Right lung (tissue), 5 donors: ENCODE results near the gene EME1. TPM values are rescaled to one million over a fixed set of nuclear protein-coding genes. Genes with fewer than 3 reads are reported as not detected.
"Not testable (repeated sequence)": the region's sequence is repeated elsewhere in the genome, so short reads cannot be mapped to it uniquely, and the experiment has no call there.

Experiments
- DNase-seq, 2 donors: peaks; one replicate each; pipeline ENCODE4 v3.0.0-alpha.2; 2013
- polyA plus RNA-seq, 5 donors: library from polyadenylated mRNA; unstranded; fragments of 120-200 nt; gene quantifications; one replicate each; pipeline versions ENCODE4 v1.2.1 to v1.2.3, GENCODE V29; 2013; ENCODE audit warnings: inconsistent platforms in 1 of 5, low replicate concordance in 1 of 5; ENCODE audit not compliant: insufficient read length in 5 of 5, insufficient read depth in 1 of 5

Gene EME1
- polyA plus RNA-seq, 5 donors, result 7.2 to 13.9 (median 11.1) TPM

DNA sequence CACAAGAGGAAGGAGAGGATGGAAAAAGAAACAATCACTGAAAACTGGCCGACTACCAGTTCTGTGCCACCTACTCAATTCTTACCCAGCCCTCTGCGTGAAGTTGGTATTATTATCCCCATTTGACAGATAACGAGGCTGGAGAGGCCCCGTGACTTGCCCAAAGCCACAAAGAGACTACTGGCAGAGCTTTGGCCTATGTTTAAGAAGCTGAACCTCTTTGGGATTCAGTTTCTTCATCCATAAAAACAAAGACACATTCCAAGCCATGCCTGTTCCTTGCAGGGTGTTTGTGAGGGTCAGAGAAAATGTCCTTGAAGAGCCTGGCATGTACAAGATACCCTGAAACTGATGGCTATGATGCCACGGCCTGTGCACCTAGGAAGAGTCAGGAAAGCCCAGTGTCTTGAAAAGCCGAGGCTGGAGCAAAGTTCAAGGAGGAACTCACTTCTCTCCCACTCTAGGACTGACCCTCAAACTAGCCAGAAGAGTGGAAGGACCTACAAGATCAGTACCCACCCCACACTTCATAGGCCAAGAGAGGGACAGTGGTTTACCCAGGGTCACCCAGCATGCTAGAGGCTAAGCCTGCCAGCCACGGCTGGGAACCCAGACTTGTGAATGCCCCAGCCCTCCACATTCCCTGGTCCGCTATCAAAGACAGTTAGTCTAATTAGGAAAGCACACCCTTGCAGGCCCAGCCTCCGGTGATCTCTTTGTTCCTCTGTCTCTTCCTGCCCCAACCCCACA, 51.4 kb downstream of the EME1 start:
- DNase-seq, result no peak

DNA sequence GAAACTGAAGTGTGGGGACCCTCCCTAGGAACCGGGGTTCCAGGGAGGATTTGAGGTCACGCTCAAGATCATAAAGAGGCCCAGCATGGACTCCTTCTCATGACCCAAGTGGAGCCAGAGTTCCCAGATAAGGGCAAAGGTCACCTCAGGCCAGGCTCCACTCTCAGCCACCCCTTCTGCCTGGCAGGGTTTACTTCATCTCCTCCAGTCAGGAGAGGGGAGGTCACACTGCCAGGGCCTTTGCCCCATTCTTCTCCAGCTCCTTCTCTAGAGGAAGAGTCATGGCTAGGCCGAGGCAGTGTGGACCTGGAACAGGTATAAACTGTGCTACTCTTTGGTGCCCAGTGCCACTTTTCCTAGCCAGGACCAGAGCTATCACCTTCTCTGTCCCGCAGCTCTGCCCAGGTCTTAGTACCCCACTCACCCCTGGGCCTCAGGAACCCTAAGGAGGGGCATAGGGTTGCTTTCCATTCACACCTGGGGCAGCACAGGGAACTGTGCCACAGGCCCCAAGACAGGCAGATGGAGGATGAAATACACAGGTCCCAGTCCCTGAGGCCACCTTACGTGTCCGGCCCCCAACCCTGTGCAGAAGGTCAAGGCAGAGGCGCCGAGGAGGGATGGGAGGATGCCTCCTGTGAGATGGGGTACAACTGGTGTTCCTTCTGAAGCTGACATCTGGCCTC, 52.1 kb downstream of the EME1 start:
- DNase-seq, result no peak

DNA sequence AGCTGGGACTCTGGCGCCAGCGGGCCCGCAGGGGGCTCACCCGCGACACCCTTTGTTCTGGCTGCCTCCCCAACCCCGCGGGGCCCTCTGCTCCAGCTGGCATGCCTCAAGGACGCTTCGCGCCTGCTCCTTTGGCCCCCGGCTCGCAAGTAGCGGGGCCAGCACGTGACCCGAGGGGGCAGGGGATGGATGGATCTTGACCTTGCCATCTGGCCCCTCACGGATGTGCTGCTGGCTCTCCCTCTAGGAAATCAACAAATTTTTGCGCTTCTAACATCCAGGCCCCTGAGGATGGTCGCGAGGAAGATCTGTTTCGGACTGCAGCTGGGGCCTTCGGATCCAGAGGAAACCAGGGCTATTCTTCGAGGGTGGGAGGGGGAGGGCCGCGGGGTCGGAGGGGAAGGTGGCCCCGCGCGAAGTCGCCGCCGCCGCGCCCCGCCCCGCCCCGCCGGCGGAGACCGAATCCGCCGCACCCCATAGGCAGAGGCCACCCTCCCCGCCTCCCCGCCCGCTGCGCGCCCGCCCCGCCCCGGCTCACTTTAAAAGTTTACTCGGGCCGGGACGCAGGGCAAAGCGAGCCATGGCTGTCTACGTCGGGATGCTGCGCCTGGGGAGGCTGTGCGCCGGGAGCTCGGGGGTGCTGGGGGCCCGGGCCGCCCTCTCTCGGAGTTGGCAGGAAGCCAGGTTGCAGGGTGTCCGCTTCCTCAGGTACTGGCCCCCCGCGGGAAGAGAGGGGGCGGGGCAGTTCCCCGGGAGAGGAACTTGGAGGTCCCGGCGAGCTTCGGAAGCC, 52.8 kb downstream of the EME1 start, which contains the start of gene ACSF2:
Gene ACSF2, plus strand, starts transcription at position 537 of the 790 bp plus-strand sequence. Its CDS starts 44 bp downstream, at position 581.
- peak; percentile 77 to 79 for DNase-seq

DNA sequence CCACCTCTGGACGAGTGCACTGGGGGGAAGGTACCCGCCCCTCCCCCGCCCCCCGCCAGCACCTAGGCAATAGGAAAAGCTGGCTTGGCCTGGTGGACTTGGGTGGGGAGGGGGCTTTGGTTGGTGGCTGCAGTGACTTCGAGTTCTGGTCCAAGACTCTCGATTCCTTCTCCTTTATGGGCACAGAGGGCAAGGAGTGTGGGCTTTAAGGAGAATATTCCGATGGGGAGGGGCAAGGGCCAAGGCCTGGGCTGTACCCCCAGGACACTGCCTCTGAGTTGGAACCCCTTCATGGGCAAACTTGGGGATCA, 53.4 kb downstream of the EME1 start:
- DNase-seq, result no peak

DNA sequence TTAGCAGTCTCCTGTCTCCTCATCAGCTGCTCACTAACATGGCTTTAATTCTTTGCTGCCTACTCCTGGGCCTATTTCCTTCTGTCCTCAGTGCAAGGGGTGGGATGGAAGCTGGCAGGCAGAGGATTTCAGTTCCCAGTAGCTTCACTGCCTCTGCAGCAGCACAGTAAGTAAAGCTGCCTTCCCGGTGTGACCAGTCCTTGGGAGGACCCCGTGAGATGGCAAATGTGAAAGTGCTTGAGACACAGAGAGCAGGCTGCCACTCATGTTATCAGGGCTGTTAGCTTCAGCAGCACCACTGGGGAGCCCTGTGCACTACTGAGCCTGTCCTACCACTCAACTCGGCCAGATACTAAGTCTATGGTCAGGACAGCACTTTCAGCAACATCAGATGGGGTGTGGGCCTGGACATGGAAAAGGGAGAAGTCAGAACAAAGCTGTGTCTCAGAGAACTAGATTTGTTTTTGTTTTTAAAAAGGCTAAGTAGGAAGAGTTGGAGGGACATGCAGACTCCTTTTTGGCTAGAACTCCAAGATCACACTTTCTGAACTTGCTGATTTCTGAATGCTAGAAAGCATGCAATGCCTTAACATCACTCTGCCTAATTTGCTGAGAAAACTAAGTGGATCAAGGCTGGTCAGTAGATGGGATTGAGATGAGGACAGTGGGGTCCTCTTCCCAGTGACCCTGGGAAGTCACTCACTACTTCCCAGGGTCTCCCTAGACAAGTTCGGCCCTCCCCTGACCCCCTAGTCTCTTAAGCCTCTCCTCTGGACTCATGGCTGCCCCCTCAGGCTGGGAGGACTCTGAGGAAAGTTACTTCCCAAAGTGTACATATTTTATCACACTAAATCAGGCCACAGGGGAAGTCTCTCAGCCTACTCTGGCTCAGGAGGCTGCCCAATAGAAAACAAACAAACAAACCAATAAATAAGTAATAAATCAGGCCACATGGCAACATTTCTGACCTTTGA, 54.1 kb downstream of the EME1 start:
- DNase-seq, result peak in 1 of 2 donors; percentile 29

DNA sequence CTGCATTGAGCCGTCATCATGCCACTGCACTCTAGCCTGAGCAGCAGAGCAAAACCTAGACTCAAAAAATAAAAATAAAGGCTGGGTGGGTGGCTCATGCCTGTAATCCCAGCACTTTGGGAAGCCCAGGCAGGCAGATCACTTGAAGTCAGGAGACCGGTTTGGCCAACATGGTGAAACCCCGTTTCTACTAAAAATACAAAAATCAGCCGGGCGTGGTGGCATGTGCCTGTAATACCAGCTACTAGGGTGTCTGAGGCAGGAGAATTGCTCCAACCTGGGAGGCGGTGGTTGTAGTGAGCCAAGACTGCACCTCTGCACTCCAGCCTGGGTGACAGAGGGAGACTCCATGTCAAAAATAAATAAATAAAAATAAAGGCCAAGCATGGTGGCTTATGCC, 55.1 kb downstream of the EME1 start:
- DNase-seq, result not testable (repeated sequence)

DNA sequence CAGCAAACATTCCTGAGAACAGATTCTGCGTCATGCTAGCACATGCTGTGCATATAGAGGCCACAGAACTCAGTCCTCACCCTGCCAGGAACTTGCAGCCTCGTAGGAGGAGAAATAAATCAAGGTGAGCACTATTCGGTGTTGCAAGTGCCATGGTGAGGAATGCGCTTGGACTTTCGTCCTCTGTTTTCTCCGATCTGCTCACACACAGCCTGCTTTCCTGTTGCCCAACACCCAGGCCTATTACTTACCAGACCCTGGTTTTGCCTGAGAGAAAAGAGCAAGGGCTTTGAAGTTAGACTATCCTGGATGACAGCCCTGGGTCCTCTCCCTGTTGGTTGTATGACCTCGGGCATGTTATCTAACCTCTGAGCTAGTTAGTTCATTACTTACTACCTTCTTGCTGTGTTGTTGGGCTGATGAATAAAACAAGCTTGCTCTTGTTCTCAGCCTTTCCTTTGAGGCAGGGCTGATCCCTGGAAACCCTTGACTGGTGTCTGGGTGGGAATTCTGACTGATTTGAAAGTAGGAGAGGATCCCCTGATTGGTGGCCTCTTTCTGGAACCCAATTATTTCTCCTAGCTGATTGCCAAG, 55.9 kb downstream of the EME1 start:
- DNase-seq, result no peak

DNA sequence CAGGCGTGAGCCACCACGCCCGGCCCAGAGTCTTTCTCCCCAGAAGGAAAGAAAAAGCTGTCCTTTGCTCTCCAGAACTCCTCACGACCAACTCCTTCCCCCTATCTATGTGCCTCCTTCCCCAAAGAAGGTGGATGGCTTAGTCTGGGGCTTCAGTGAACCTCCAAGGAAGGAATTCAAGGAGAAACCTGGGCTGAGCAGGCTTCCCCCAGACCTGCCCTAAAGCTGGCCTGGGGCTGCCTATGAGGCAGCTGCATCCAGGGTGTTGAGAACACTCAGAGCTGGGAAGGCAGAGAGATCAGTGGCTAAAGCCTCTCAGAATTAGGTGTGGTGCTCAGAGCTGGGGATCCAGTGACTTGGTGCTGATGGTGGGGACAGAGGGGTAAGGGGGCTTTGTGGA, 56.8 kb downstream of the EME1 start:
- no peak for DNase-seq

Other genes with a start within 250 kb of the EME1 start
- 10 to 100 TPM; 13.3 to 19.7 (median 16.6) TPM for gene SAMD14, start 243.1 kb upstream of the EME1 start, polyA plus RNA-seq
- 10 to 100 TPM; 42.6 to 67.3 (median 50.7) TPM for gene PPP1R9B, start 222.6 kb upstream of the EME1 start, polyA plus RNA-seq
- gene SGCA, start 207.2 kb upstream of the EME1 start, polyA plus RNA-seq, result 10 to 100 TPM in 1 of 5 donors, 1 to 10 TPM in 4; 3.1 to 19.0 (median 3.6) TPM
- 1,000 to 10,000 TPM in 1 of 5 donors, 100 to 1,000 TPM in 4; 464 to 1,084 (median 515) TPM for gene COL1A1, start 171.6 kb upstream of the EME1 start, polyA plus RNA-seq
- gene TMEM92, start 98.8 kb upstream of the EME1 start, polyA plus RNA-seq, result 1 to 10 TPM; 4.4 to 8.7 (median 7.5) TPM
- gene XYLT2, start 27.1 kb upstream of the EME1 start, polyA plus RNA-seq, result 10 to 100 TPM; 15.9 to 25.9 (median 21.6) TPM
- gene MRPL27, start within 50 bp of the EME1 start, polyA plus RNA-seq, result 10 to 100 TPM; 48.3 to 67.2 (median 55.7) TPM
- gene LRRC59, start 24.3 kb downstream of the EME1 start, polyA plus RNA-seq, result 10 to 100 TPM; 40.8 to 62.9 (median 44.7) TPM
- 100 to 1,000 TPM in 4 of 5 donors, 10 to 100 TPM in 1; 95.0 to 131 (median 114) TPM for gene ACSF2, start 53.0 kb downstream of the EME1 start, polyA plus RNA-seq
- gene CHAD, start 95.7 kb downstream of the EME1 start, polyA plus RNA-seq, result 1 to 10 TPM; 4.2 to 6.5 (median 4.8) TPM
- 10 to 100 TPM; 41.2 to 56.4 (median 50.3) TPM for gene RSAD1, start 105.6 kb downstream of the EME1 start, polyA plus RNA-seq
- 1 to 10 TPM; 5.0 to 8.2 (median 7.0) TPM for gene MYCBPAP, start 135.2 kb downstream of the EME1 start, polyA plus RNA-seq
- 1 to 10 TPM; 2.8 to 7.4 (median 5.2) TPM for gene EPN3, start 159.5 kb downstream of the EME1 start, polyA plus RNA-seq
- 10 to 100 TPM; 38.0 to 51.3 (median 41.6) TPM for gene SPATA20, start 173.9 kb downstream of the EME1 start, polyA plus RNA-seq
- gene CACNA1G, start 187.5 kb downstream of the EME1 start, polyA plus RNA-seq, result 10 to 100 TPM; 16.2 to 32.8 (median 17.1) TPM